Measurements from ENCODE around the gene DDX49.

DNA sequence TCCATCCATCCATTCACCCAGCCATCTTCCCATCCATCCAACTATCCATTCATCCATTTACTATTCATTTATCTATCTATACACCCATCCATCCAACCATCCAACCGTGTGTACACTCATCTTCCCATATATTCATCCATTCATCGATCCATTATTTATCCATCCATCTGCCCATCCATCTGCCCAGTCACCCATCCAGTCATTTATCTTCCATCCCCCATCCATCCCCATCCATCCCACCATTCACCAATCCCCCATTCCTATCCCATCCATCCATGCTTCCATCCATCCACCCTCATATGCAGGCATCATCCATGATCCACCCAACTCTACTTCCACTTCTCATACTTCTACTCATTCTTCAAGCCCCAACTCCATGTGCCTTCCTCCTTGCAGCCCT lies 35.5 kb downstream of the DDX49 start:
- TF ChIP-seq POLR2A (IDR thresholded peaks at IDR 0.05): no peak
- TF ChIP-seq, protein P1, sequence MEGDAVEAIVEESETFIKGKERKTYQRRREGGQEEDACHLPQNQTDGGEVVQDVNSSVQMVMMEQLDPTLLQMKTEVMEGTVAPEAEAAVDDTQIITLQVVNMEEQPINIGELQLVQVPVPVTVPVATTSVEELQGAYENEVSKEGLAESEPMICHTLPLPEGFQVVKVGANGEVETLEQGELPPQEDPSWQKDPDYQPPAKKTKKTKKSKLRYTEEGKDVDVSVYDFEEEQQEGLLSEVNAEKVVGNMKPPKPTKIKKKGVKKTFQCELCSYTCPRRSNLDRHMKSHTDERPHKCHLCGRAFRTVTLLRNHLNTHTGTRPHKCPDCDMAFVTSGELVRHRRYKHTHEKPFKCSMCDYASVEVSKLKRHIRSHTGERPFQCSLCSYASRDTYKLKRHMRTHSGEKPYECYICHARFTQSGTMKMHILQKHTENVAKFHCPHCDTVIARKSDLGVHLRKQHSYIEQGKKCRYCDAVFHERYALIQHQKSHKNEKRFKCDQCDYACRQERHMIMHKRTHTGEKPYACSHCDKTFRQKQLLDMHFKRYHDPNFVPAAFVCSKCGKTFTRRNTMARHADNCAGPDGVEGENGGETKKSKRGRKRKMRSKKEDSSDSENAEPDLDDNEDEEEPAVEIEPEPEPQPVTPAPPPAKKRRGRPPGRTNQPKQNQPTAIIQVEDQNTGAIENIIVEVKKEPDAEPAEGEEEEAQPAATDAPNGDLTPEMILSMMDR (IDR thresholded peaks at IDR 0.05): no peak

All from gastroesophageal sphincter (tissue), 3 donors.